ENCODE measurements around the gene RBM23.

GRCh38 chr14:22872833-22873520 is 46.0 kb downstream of the RBM23 start:
- TF ChIP-seq YY1 (IDR thresholded peaks at IDR 0.05; ENCODE audit: insufficient read depth, insufficient read length) (no peak), ZNF274 (IDR thresholded peaks at IDR 0.05; ENCODE audit: low read depth, low read length) (no peak), SUZ12 (IDR thresholded peaks at IDR 0.05; ENCODE audit: extremely low read depth, insufficient read depth, insufficient read length) (no peak)

All from NT2/D1 (cell line).